Measurements from ENCODE around the gene BRI3BP. TPM values are rescaled to one million over a fixed set of nuclear protein-coding genes. Genes with fewer than 3 reads are reported as not detected.
A peak's percentile ranks its signal among the peaks of the same experiment; 100 is the strongest.

Gene BRI3BP
- total and polyA plus RNA-seq, 9 of the 15 experiments (the other 6 are each of a cell fraction or from before 2014, with no cell fraction given), result 12.3 to 25.0 (median 16.6) TPM

DNA sequence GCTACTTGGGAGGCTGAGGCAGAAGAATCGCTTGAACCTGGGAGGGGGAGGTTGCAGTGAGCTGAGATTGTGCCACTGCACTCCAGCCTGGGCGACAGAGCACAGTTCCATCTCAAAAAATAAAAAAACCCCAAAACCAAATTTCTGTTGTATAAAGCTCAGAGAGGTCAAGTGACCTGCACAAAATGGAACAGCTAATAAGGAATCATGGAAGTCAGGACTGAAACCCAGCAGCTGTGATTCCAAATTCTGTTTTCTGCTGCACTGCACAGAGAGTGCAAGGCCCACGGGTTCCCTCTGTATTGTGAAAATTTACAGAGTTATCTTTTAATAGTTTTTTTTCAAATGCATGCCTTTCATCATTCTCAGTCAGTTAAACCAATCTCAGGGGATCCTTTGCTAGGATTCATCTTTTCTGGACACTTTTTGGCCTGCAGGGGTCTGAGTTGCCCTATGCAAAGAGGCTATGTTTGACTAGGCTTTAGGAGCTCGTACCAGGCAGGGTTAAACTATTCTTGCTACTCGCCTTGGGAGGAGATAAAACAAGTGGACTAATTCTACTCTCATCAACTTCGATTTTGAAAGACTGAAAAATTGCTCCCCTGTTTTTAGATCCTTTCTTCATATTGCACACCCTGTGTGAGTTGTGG, 45.7 kb downstream of the BRI3BP start:
- 14% methylated on average over 6 of the region's 6 CpGs for WGBS (ENCODE audit: insufficient coverage, low coverage, missing lambda C conversion rate)
- Histone ChIP-seq H3K36me3 (ENCODE audit: control insufficient read depth, insufficient read depth, low read length) (no peaks in the 10 kb centered on the region), H3K79me2 (ENCODE audit: control insufficient read depth, insufficient read depth, low read length) (no peaks in the 10 kb centered on the region), H4K20me1 (replicated peaks; ENCODE audit: control insufficient read depth, insufficient read depth, low read length) (no peaks in the 10 kb centered on the region), H3K4me1 (replicated peaks in 1 of 2; ENCODE audit: control insufficient read depth in 2 of 2, insufficient read depth in 2 of 2, low read length in 2 of 2) (no peaks in the 10 kb centered on the region), H3K9me1 (ENCODE audit: control insufficient read depth, insufficient read depth, low read length) (no peaks in the 10 kb centered on the region), H3K9me3 (replicated peaks; ENCODE audit: control insufficient read depth, insufficient read depth, low read depth, low read length) (no peaks in the 10 kb centered on the region), H3K4me2 (ENCODE audit: insufficient read depth, low read length) (no peak overlapping the region), H2AFZ (ENCODE audit: low read depth, low read length) (no peak overlapping the region), H3K9ac (ENCODE audit: insufficient read depth in 1 of 2, low read depth in 2 of 2, low read length in 2 of 2) (no peak overlapping the region), H3K4me3 (no peak overlapping the region), H3K27me3 (ENCODE audit: control insufficient read depth in 2 of 2, insufficient read depth in 2 of 2, low read length in 2 of 2) (no peaks in the 10 kb centered on the region), H3K27ac (ENCODE audit: extremely low read depth, low read depth, low read length) (no peak overlapping the region)
- no TSS peak for BruUV-seq (replicated peaks)
- ChIA-PET POLR2A (interaction anchor here (1.7 kb wide), 1 partner anchor 13 kb away, joined by 5 read pairs; no protein-coding TSS in a partner anchor), CTCF (ENCODE audit: low intra/inter-chr PET ratio) (no interaction called here)
- peak in 1 of 4 experiments; percentile 14 for DNase-seq (ENCODE audit: extremely low read depth in 1 of 4, low spot score in 3 of 4)
- FAIRE-seq, result no peak
- intact Hi-C loops (cut with micrococcal nuclease), result no loop called here
- in situ Hi-C loops (cut with MboI), result no loop called here
- ATAC-seq, result peak; percentile 80
- TF ChIP-seq RAD21 (CRISPR knock-in tag; conservative IDR thresholded peaks at IDR 0.05 in 1 of 2, IDR thresholded peaks at IDR 0.05 in 1 of 2) (peak in 1 of 2 experiments; percentile 41; a peak in 2 of 4 replicates), BCOR (IDR thresholded peaks at IDR 0.05) (peak; percentile 93), ELF4 (CRISPR knock-in tag; IDR thresholded peaks at IDR 0.05) (no peak), ZNF354B (CRISPR knock-in tag; IDR thresholded peaks at IDR 0.05) (no peak), CBX5 (IDR thresholded peaks at IDR 0.05; ENCODE audit: borderline replicate concordance, low read depth) (no peak), ZNF384 (IDR thresholded peaks at IDR 0.05; ENCODE audit: low read depth, low read length) (no peak), ZFP36 (IDR thresholded peaks at IDR 0.05; ENCODE audit: low read depth, low read length, partially characterized antibody) (peak; percentile 51), RBM25 (IDR thresholded peaks at IDR 0.05; ENCODE audit: low read depth, low read length, severe bottlenecking) (peak; percentile 85), FOS (IDR thresholded peaks at IDR 0.05; ENCODE audit: extremely low read depth, insufficient read length) (no peak), KDM1A (IDR thresholded peaks at IDR 0.05) (peak in 1 of 2 experiments; percentile 54; a peak in 1 of 4 replicates)
- TF ChIP-seq, protein P1, sequence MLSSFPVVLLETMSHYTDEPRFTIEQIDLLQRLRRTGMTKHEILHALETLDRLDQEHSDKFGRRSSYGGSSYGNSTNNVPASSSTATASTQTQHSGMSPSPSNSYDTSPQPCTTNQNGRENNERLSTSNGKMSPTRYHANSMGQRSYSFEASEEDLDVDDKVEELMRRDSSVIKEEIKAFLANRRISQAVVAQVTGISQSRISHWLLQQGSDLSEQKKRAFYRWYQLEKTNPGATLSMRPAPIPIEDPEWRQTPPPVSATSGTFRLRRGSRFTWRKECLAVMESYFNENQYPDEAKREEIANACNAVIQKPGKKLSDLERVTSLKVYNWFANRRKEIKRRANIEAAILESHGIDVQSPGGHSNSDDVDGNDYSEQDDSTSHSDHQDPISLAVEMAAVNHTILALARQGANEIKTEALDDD (IDR thresholded peaks at IDR 0.05), result no peak
- TF ChIP-seq, protein P2, sequence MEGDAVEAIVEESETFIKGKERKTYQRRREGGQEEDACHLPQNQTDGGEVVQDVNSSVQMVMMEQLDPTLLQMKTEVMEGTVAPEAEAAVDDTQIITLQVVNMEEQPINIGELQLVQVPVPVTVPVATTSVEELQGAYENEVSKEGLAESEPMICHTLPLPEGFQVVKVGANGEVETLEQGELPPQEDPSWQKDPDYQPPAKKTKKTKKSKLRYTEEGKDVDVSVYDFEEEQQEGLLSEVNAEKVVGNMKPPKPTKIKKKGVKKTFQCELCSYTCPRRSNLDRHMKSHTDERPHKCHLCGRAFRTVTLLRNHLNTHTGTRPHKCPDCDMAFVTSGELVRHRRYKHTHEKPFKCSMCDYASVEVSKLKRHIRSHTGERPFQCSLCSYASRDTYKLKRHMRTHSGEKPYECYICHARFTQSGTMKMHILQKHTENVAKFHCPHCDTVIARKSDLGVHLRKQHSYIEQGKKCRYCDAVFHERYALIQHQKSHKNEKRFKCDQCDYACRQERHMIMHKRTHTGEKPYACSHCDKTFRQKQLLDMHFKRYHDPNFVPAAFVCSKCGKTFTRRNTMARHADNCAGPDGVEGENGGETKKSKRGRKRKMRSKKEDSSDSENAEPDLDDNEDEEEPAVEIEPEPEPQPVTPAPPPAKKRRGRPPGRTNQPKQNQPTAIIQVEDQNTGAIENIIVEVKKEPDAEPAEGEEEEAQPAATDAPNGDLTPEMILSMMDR (IDR thresholded peaks at IDR 0.05 in 2 of 3, conservative IDR thresholded peaks at IDR 0.05 in 1 of 3; ENCODE audit: insufficient read depth in 2 of 3, low read depth in 1 of 3, low read length in 3 of 3), result peak in 2 of 3 experiments; percentile 12 to 35; a peak in 2 of 6 replicates
- TF ChIP-seq, protein P3, sequence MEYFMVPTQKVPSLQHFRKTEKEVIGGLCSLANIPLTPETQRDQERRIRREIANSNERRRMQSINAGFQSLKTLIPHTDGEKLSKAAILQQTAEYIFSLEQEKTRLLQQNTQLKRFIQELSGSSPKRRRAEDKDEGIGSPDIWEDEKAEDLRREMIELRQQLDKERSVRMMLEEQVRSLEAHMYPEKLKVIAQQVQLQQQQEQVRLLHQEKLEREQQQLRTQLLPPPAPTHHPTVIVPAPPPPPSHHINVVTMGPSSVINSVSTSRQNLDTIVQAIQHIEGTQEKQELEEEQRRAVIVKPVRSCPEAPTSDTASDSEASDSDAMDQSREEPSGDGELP (CRISPR knock-in tag; IDR thresholded peaks at IDR 0.05; ENCODE audit: borderline replicate concordance), result no peak
- TF ChIP-seq, protein P4, sequence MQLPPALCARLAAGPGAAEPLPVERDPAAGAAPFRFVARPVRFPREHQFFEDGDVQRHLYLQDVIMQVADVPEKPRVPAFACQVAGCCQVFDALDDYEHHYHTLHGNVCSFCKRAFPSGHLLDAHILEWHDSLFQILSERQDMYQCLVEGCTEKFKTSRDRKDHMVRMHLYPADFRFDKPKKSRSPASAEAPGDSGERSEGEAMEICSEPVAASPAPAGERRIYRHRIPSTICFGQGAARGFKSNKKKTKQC (CRISPR knock-in tag; IDR thresholded peaks at IDR 0.05), result no peak
